Activated naive CD4-positive, alpha-beta T cell treated with anti-CD3 and anti-CD28 coated beads, Interleukin-2, amount 50 U/mL, for 24 hours (primary cell): Measurements from ENCODE around the gene PTDSS2.
A peak's percentile ranks its signal among the peaks of the same experiment; 100 is the strongest.

Experiments used
- H3K27ac Mint-ChIP-seq: one replicate; pipeline ENCODE4 v1.8.0; 2021; ENCODE audit warnings: mild to moderate bottlenecking, mixed read lengths
- H3K27me3 Mint-ChIP-seq: one replicate; pipeline ENCODE4 v1.8.0; 2021; ENCODE audit warnings: mixed read lengths
- H3K36me3 Mint-ChIP-seq: one replicate; pipeline ENCODE4 v1.8.0; 2021; ENCODE audit warnings: mixed read lengths
- H3K4me1 Mint-ChIP-seq: one replicate; pipeline ENCODE4 v1.8.0; 2021; ENCODE audit warnings: mixed read lengths
- H3K4me3 Mint-ChIP-seq: one replicate; pipeline ENCODE4 v1.8.0; 2021; ENCODE audit warnings: mild to moderate bottlenecking, mixed read lengths
- H3K9me3 Mint-ChIP-seq: one replicate; pipeline ENCODE4 v1.8.0; 2021; ENCODE audit warnings: mixed read lengths

PTDSS2 gene

GRCh38 chr11:497565-498296 is 47.7 kb downstream of the PTDSS2 start:
- Mint-ChIP-seq H3K27ac (peak overlapping the region; percentile 30), H3K36me3 (peaks cover 11% of the 10 kb centered on the region), H3K9me3 (no peaks in the 10 kb centered on the region), H3K4me1 (no peaks in the 10 kb centered on the region), H3K4me3 (no peak overlapping the region), H3K27me3 (no peaks in the 10 kb centered on the region)

DNA sequence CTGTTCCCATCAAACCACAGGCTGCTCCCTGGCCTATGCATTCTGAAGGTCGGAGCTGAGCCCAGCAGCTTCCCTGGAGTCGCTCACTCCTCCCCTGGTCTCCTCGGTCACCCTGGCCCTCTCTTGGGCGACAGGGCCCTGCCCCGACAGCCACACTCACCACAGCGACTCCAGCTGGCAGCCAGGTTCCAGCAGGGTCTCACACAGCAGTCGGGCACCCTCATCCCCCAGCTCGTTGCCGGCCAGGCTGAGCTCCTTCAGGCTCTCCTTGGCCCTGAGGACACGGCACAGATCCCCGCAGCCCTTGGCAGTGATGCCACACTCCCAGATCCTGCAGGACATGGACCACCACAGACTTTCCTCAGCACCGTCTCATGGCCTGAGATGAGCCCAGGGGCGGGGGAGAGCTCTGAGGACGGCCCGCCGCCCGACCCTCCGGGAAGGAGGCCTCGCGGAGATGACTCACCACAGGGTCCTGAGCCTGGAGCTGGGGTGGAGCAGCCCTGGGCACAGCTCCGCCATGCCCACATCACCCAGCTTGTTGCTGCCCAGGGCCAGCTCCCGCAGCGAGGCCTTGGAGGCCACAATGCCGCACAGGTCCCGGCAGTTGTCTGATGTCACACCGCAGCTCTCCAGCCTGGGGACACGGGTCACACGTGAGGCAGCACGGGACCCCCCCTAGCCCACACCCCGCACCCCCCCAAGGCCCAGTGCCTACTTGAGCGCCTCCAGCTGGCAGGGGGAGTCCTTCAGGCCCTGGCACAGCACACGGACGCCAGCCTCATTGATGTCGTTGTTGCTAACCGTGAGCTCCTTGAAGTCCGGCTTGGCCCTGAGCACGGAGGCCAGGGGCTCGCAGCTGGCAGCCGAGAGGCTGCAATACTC is 48.5 kb downstream of the PTDSS2 start:
- Mint-ChIP-seq H3K4me3 (no peak overlapping the region), H3K27ac (no peak overlapping the region), H3K9me3 (no peaks in the 10 kb centered on the region), H3K4me1 (no peaks in the 10 kb centered on the region), H3K27me3 (no peaks in the 10 kb centered on the region), H3K36me3 (peaks cover 11% of the 10 kb centered on the region)

DNA sequence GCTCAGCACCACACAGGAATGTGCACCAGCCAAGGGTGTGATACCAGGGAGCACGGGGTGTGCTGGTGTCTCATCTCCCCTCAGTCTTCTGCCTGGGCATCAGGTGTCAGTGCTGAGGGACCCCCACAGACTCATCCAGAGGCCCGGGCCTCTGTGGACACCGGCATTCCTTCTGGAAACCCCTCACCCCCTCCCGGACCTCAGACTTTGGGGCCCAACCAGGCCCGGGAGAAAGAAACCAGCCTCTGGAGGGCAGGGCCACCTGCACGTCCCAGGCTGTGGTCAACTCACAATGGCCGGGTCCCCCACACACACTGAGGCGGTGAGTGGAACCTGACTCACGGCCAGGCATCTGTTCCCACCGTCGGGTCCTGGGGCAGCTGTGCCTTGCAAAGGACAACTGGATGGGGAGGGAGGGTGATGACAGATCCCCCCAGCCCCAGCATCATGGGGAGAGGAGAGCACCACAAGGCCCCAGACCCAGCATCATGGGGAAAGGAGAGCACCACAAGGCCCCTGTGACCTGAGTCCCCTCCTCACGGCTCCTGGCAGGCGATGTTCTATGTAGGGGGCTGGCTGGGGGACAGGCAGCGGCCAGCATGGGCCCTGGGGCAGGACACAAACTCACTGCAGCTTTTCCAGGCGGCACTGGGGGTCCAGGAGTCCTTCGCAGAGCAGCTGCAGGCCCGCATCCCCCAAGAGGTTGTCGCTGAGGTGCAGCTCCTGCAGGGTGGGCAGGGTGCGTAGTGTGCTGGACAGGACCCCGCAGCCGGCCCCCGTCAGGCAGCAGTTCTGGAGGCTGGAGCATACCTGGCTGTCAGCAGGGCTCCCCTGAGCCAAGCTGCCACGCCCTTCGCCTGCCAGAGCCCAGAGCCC is 49.4 kb downstream of the PTDSS2 start:
- Mint-ChIP-seq H3K27me3 (no peaks in the 10 kb centered on the region), H3K36me3 (peaks cover 11% of the 10 kb centered on the region), H3K4me1 (no peaks in the 10 kb centered on the region), H3K27ac (no peak overlapping the region), H3K4me3 (no peak overlapping the region), H3K9me3 (no peaks in the 10 kb centered on the region)

DNA sequence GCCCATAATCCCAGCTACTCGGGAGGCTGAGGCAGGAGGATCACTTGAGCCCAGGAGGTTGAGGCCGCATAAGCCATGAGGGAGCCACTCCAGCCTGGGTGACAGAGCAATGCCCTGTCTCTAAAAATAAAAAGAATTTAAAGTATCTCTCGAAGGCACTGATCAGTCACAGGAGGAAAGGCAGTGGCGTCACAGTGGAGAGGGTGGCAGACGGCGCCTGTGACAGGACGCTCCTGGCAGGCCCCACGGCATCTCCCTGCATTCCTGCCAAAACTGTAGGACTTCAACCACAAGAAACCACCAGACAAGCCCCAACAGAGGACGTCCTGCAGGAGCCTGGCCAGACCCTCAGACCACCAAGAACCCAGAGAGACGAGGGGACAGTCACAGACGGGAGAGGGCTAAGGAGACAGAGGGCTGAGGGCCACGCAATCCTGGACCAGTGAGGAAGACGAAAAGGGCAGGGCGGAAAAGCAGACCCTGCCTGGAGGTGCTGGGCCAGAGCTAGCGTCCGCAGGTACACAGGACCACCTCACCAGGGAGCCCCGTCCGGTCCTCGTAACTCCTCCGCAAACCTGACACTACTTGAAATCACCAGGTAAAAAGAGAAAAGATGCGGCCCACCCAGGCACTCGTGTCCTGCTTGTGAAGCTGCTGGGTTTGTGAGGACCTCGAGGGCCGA is 51.1 kb downstream of the PTDSS2 start:
- Mint-ChIP-seq H3K27ac (no peak overlapping the region), H3K9me3 (no peaks in the 10 kb centered on the region), H3K4me1 (peaks cover 13% of the 10 kb centered on the region), H3K36me3 (peaks cover 9% of the 10 kb centered on the region), H3K27me3 (no peaks in the 10 kb centered on the region), H3K4me3 (no peak overlapping the region)

DNA sequence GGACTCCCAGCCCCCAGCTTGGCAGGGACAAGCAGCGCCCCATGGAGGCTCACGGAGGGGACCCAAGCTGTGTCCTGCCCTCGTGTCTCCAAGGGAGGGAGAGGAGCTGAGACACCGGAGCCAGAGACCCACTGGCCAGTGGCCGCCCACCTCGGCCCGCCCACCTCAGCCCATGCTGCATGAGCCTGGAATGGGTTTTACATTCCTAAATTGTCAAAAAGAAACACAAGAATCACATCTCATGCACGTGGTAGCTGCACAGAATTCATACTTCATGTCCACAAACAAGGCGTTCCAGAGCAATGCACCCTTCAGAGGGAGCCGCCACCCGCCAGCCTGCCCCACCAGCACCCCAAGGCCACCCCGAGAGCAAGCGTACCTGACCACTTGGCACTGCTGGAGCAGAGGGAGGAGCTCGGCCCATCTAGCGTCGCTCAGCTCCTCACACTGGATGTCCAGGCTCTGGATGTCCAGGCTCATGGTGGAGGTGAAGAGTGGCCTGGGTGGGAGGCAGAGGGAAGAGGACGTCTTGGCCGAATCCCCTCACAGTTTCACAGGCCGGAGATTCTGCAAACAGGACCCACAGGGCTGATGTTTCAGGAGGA is 51.7 kb downstream of the PTDSS2 start:
- peaks cover 10% of the 10 kb centered on the region for H3K36me3 Mint-ChIP-seq
- H3K27me3 Mint-ChIP-seq, result no peaks in the 10 kb centered on the region
- H3K9me3 Mint-ChIP-seq, result no peaks in the 10 kb centered on the region
- peaks cover 15% of the 10 kb centered on the region for H3K4me1 Mint-ChIP-seq
- no peak overlapping the region for H3K4me3 Mint-ChIP-seq
- peak overlapping the region; percentile 41 for H3K27ac Mint-ChIP-seq

DNA sequence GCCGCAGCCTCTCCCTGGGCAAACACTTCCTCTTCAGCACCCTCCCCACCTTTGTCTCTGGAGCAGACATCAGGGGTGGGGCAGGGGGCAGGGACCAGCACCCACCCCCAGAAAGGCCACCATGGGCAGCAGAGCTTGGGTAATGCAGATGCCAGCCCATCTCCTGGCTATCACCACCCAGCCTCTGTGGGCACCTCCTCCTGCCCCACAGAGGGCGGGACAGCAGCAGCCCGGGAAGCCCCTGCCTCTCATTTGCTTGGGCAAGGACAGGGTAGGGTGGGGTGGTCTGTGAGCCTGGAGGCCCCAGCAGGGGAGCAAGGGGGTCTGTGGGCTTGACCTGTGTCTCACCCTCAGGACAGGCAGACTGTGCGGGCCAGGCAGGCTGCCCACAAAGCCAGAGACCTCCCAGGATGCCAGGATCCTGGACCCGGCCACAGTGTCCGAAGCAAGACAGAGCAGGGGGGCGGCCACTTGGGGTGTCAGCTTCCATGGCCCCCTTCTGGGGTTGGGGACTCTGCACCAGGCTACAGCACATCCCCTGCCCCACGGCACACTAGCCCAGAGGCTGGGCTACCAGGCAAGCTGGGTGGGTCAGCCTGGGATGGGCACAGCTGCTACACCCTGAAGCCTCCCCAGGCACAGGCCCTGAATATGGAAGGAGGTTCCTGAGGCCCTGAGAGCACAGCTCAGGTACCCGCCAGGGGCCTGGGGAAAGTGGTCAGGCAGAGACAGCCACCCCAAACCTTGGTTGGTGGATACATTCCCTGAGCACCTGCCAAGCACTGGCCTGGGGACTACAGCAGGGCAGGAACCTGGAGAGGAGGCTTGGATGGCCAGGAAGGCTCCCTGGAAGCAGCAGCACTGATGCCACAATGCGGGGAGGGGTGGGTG is 52.5 kb downstream of the PTDSS2 start:
- no peak overlapping the region for H3K4me3 Mint-ChIP-seq
- H3K36me3 Mint-ChIP-seq, result peaks cover 5% of the 10 kb centered on the region
- H3K4me1 Mint-ChIP-seq, result peaks cover 15% of the 10 kb centered on the region
- H3K27me3 Mint-ChIP-seq, result no peaks in the 10 kb centered on the region
- no peaks in the 10 kb centered on the region for H3K9me3 Mint-ChIP-seq
- H3K27ac Mint-ChIP-seq, result no peak overlapping the region

GRCh38 chr11:503179-503981 is 53.3 kb downstream of the PTDSS2 start:
- peaks cover 2% of the 10 kb centered on the region for H3K36me3 Mint-ChIP-seq
- H3K27me3 Mint-ChIP-seq, result no peaks in the 10 kb centered on the region
- H3K4me1 Mint-ChIP-seq, result peaks cover 20% of the 10 kb centered on the region
- no peak overlapping the region for H3K27ac Mint-ChIP-seq
- H3K9me3 Mint-ChIP-seq, result no peaks in the 10 kb centered on the region
- peak overlapping the region; percentile 11 for H3K4me3 Mint-ChIP-seq

GRCh38 chr11:504053-504993 is 54.2 kb downstream of the PTDSS2 start:
- peak overlapping the region; percentile 98 for H3K4me3 Mint-ChIP-seq
- peaks cover 1% of the 10 kb centered on the region for H3K36me3 Mint-ChIP-seq
- no peaks in the 10 kb centered on the region for H3K27me3 Mint-ChIP-seq
- H3K27ac Mint-ChIP-seq, result no peak overlapping the region
- peaks cover 20% of the 10 kb centered on the region for H3K4me1 Mint-ChIP-seq
- no peaks in the 10 kb centered on the region for H3K9me3 Mint-ChIP-seq

- H3K4me3 Mint-ChIP-seq, result peak overlapping the region; percentile 98
- no peaks in the 10 kb centered on the region for H3K9me3 Mint-ChIP-seq
- H3K4me1 Mint-ChIP-seq, result peaks cover 20% of the 10 kb centered on the region
- H3K27ac Mint-ChIP-seq, result peak overlapping the region; percentile 30
- no peaks in the 10 kb centered on the region for H3K27me3 Mint-ChIP-seq
- H3K36me3 Mint-ChIP-seq, result peaks cover 1% of the 10 kb centered on the region
Observed at GRCh38 chr11:504994-505344, 54.9 kb downstream of the PTDSS2 start.

- Mint-ChIP-seq H3K27ac (peak overlapping the region; percentile 100), H3K4me1 (peaks cover 20% of the 10 kb centered on the region), H3K9me3 (no peaks in the 10 kb centered on the region), H3K27me3 (no peaks in the 10 kb centered on the region), H3K4me3 (peak overlapping the region; percentile 98), H3K36me3 (peaks cover 1% of the 10 kb centered on the region)
Observed at GRCh38 chr11:506238-506994, 56.3 kb downstream of the PTDSS2 start.

- Mint-ChIP-seq H3K4me1 (peaks cover 20% of the 10 kb centered on the region), H3K27me3 (no peaks in the 10 kb centered on the region), H3K9me3 (no peaks in the 10 kb centered on the region), H3K27ac (peak within 1 kb of the TSS; percentile 100), H3K4me3 (peak within 1 kb of the TSS; percentile 98), H3K36me3 (peaks cover 1% of the 10 kb centered on the region)
Observed at GRCh38 chr11:506995-507726, 57.1 kb downstream of the PTDSS2 start, which contains the start of gene RNH1. TSS of gene RNH1 (minus strand) at chr11:507242. CDS start at chr11:502162, 5,080 bp downstream.
